GM04503 (cell line): ENCODE data around the gene GPC5.
"Not testable (repeated sequence)": the region's sequence is repeated elsewhere in the genome, so short reads cannot be mapped to it uniquely, and the experiment has no call there.

Experiments used
- DNase-seq: peaks from one replicate; pipeline ENCODE4 v3.0.0-alpha.2; 2012; ENCODE audit warnings: low read depth

The GPC5 gene

GRCh38 chr13:92657565-92657964, 1259.1 kb downstream of the GPC5 start:
- DNase-seq, result no peak

GRCh38 chr13:92658293-92658692, 1259.9 kb downstream of the GPC5 start:
- no peak for DNase-seq

DNA sequence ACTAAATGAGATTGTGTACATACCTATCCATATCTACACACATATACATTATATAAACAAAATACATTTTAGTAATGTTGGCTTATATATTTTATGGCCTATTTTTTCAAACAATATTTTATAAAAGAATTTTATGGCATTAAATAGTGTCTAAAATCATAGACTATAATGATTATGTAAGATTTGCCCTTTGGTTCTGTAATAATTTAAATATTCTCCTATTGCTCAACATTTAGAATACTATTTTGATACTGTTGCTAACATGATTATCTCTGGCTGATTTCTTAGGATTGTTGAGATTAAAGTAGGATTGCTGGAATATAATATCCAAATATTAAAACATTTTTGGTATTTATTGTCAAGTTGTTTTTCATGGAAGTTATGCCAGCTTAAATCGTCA, 1263.0 kb downstream of the GPC5 start:
- DNase-seq, result no peak

DNA sequence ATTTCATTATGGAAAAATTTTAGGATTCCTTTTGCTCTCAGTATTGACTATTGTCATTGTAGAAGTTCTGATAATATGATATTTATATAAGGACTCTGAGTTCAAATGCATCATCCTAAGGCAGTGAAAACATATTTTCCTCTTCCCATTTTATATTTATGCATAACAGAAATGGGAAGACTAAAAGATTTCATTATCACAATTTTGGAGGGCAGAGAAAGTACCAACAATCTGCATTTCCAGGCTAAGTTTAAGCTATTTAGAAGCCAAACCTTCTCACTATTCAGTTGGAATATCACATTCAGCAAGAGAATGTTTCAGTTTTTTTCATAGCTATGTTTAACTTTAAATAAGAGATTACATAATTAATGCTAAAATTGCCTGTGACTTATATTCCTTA, 1269.7 kb downstream of the GPC5 start:
- DNase-seq, result no peak

DNA sequence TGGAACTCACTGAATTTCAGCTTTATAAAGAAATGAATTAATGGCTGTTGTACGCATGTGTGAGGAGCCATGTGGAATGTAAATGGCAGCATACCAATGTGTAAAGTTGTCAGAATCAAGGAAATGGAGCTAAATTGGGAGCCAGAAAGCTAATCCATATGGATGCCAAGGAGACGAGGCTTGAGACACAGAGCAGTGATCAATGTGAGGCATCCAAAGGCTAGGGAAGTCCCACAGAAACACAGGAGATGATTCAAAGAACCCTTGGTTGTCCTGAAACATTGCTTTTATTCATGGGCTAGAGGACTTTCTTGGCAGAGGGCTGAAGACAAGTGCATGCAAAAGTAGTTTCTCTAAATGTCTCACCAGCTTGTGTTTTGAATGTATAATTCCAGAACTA, 1271.7 kb downstream of the GPC5 start:
- no peak for DNase-seq

- no peak for DNase-seq
Observed at GRCh38 chr13:92671821-92672220, 1273.4 kb downstream of the GPC5 start.

- DNase-seq, result no peak
Observed at GRCh38 chr13:92676246-92676645, 1277.8 kb downstream of the GPC5 start.

GRCh38 chr13:92677571-92677970, 1279.2 kb downstream of the GPC5 start:
- DNase-seq, result no peak

DNA sequence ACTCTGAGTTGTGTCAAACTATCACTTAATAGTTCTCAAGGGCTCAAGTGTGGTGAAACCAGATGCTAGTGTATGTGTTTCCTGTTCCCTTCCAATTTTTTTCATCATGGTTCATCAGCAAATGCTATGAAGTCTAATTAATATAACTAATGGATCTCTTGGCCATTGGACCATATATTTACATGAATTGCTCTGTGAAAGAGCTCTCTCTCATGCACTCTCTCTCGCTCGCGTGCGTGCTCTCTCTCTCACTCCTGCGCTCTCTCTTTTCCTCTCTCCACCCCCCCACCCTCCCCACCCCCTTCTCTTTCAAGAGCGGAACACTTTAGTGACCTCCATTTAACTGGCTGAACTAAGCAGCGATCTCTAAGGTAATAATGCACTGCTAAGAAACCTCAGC, 1281.2 kb downstream of the GPC5 start:
- DNase-seq, result no peak

- DNase-seq, result no peak
Observed at GRCh38 chr13:92681239-92681638, 1282.8 kb downstream of the GPC5 start.

GRCh38 chr13:92682832-92683517, 1284.6 kb downstream of the GPC5 start:
- DNase-seq, result no peak

- DNase-seq, result no peak
Observed at GRCh38 chr13:92694047-92694446, 1295.6 kb downstream of the GPC5 start.

DNA sequence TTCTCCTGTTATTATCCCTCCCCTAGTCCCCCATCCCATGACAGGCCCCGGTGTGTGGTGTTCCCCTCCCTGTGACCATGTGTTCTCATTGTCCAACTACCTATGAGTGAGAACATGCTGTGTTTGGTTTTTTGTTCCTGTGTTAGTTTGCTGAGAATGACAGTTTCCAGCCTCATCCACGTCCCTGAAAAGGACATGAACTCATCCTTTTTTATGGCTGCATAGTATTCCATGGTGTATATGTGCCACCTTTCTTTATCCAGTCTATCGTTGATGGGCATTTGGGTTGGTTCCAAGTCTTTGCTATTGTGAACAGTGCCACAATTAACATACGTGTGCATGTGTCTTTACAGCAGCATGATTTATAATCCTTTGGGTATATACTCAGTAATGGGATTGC, 1297.4 kb downstream of the GPC5 start:
- not testable (repeated sequence) for DNase-seq

DNA sequence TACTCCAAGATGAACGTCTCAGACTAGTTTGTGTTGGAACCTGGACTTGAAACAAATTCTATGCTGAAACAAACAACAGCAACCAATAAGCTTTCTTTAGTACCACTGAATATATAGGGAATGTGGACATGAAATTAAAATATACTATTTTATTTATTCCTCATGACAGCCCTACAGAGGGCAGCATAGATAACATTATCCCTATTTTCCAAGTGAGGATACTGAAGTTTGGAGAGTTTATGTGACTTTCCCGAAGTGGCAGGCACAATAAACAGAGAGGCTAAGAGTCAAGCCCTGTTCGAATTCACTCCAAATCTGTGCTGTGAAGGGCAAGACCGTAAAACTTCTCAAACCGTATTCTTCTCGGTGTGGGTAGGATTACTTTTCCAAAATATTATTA, 1318.3 kb downstream of the GPC5 start:
- no peak for DNase-seq

DNA sequence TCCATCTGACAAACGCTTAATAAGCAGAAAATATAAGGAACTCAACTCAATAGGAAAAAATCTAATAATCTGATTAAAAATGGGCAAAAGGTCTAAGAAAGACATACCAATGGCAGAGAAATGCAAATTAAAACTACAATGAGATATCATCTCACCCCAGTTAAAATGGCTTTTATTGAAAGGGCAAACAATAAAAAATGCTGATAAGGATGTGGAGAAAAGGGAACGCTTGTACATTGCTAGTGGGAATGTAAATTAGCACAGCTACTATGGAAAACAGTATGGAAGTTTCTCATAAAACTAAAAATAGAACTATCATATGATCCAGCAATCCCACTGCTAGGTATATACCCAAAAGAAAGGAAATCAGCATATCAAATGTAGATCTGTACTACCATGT, 1319.4 kb downstream of the GPC5 start:
- no peak for DNase-seq

- no peak for DNase-seq
Observed at GRCh38 chr13:92719868-92720267, 1321.4 kb downstream of the GPC5 start.

DNA sequence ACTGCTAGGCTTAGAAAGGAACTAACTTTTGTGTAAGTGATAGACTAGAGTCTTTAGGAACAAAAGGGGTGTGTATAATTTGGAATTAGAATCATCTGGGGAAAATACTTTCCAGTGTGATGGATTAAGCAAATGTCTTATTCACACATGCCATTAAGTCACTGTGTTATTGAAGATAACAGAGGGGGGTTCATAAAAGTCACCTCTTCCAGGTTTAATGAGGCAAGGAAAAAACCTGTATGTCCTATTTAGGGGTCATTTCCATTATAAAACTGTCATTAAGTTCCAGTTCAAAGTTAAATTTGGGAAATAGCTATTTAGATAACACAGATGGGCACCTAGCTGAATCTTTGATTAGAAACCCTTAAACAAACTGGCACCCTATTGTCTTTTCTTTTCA, 1323.2 kb downstream of the GPC5 start:
- no peak for DNase-seq

DNA sequence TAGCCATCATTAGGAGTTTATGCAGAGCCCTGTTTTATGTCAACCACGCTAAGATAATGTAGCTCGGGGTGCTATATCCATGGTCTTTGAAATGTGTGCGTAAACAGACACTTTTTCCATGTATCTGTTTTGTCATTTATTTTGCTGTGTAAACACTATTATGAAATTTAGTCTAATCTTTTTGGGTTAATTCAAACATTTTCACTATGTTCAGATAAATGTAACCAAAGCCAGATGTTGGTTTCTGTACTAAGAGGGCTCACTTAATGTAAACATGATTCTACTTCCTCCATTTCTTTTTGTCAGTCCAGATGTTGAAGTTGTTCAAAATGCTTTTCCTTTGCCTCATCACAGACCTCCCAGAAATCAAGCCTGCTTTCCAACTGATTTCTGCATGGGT, 1328.7 kb downstream of the GPC5 start:
- DNase-seq, result no peak

GRCh38 chr13:92734068-92734467, 1335.6 kb downstream of the GPC5 start:
- DNase-seq, result no peak

GRCh38 chr13:92734545-92734944, 1336.1 kb downstream of the GPC5 start:
- no peak for DNase-seq

- DNase-seq, result no peak
Observed at GRCh38 chr13:92735909-92736308, 1337.5 kb downstream of the GPC5 start.

GRCh38 chr13:92739306-92739818, 1340.9 kb downstream of the GPC5 start:
- no peak for DNase-seq

GRCh38 chr13:92743992-92744391, 1345.6 kb downstream of the GPC5 start:
- DNase-seq, result no peak

GRCh38 chr13:92745258-92745657, 1346.8 kb downstream of the GPC5 start:
- no peak for DNase-seq
